Measurements from ENCODE around the gene ADGRL3.

The ADGRL3 gene

DNA sequence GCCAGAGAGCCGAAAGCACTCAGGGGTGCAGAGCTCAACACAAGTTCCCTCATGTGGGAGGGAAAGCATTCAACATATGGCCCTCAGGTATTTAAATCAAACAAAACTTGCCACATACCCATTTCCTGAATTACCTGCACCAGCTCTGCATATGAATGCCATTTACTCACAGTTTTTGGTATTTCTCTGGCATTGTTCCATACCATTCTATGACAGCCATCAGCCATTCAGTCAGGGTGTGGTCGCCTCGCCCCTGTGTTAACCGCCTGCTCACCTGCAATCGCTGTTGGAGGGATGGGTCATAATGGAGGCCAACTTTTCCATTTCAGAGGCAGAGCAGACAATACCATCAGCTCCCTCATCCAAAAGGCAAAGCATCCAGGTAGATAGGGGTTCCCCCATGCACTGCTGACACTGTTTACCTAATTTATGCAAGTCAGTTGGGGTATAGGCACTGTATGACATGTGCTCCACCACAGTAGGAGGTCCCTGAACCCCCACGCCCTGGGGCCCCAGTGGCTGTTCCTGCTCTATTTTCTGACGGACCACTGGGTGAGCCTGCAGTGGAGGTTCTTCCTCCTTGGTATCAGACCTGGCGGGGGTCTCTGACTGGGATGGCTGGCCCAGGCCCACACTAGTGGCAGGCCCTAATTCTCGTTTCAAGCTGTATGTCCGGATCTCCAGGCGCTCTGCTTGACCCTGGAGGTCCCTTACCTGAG, 227.1 kb downstream of the ADGRL3 start:
- Mint-ChIP-seq H3K36me3 (ENCODE audit: insufficient read depth) (no peaks in the 10 kb centered on the region), H3K9me3 (peaks cover 9% of the 10 kb centered on the region), H3K4me1 (no peaks in the 10 kb centered on the region), H3K27ac (ENCODE audit: low read depth) (no peak overlapping the region), H3K27me3 (no peaks in the 10 kb centered on the region), H3K4me3 (no peak overlapping the region)
- DNase-seq (ENCODE audit: low spot score in 2 of 2) (no peak), ATAC-seq (replicated peaks; ENCODE audit: extremely low read depth, poor library complexity, severe bottlenecking) (no peak)

DNA sequence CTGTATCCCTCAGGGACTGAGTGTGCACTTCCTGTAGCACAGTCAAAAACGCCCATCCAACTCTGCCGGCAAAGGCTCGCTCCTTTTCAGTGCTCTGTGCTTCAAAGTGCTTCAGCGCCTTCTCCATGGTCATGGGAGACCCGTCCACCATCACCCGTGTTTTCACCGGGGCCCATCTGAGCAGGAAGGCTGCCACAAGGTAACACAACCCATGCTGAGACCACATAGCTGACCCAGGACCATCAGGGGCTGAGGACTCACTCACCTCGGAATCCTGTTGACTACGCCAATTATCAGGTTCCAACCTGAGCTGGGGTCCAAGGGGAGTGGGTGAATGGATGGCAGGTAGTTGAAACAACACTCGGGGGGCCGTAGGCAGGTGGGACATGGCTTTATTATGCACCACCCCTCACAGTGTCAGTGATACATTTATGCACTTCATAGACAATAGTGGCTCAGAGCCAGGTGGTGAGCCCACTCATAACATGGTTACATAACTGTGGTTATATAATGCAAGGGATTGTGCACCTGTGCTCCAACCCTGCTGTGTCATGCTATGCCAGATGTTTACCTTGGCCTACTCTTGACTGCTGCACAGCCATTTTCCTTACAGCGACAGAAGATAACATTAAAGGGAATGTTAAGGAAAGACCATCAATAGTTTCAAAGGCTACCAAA, 227.8 kb downstream of the ADGRL3 start:
- no peak overlapping the region for H3K4me3 Mint-ChIP-seq

DNA sequence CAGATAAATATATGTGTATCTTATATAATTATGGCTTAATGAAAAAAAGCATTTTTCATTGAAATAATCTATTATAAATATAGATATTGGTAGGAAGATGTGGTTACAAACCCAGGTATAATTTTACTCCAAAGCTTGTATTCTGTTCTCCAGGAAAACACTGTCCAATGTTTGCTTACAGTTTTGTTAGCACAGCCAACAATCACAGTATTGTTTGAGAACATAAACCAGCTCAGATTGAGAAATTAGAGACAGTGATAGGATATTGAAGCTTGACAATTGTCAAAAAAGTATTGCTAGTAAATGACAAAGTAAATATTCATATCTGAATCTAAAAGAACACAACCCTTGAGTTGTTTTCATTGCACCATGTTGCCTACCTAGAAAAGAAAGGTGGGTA, 228.8 kb downstream of the ADGRL3 start:
- Mint-ChIP-seq H3K36me3 (ENCODE audit: insufficient read depth) (no peaks in the 10 kb centered on the region), H3K4me3 (no peak overlapping the region), H3K27me3 (no peaks in the 10 kb centered on the region), H3K9me3 (peaks cover 7% of the 10 kb centered on the region), H3K27ac (ENCODE audit: low read depth) (no peak overlapping the region), H3K4me1 (no peaks in the 10 kb centered on the region)
- ATAC-seq (replicated peaks; ENCODE audit: extremely low read depth, poor library complexity, severe bottlenecking) (no peak), DNase-seq (ENCODE audit: low spot score in 2 of 2) (no peak)

More for the DNA sequence above, 227.8 kb downstream of the ADGRL3 start:
- no peak for ATAC-seq (replicated peaks; ENCODE audit: extremely low read depth, poor library complexity, severe bottlenecking)
- no peaks in the 10 kb centered on the region for H3K36me3 Mint-ChIP-seq (ENCODE audit: insufficient read depth)
- no peaks in the 10 kb centered on the region for H3K27me3 Mint-ChIP-seq
- DNase-seq (ENCODE audit: low spot score in 2 of 2): no peak
- H3K27ac Mint-ChIP-seq (ENCODE audit: low read depth): no peak overlapping the region
- H3K4me1 Mint-ChIP-seq: no peaks in the 10 kb centered on the region
- H3K9me3 Mint-ChIP-seq: peaks cover 9% of the 10 kb centered on the region

DNA sequence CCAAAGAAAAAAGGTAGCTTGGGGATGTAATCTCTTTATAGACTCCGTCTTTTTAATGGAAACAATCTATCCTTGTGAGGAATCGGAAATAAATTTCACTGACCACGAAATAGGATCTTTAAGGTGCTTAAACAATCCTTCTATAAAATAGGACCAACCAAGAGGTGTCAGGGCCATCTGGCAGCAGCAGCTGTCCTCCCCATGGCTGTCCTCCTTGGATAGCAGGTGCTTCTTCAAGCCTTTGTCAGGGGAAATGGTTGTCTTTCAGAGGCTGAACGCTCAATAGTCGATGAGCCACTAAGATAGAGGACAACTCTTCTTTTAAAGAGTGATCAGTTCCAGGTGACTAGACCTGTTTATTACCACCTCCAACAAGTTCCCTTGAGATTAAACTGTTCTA, 231.0 kb downstream of the ADGRL3 start:
- ATAC-seq (replicated peaks; ENCODE audit: extremely low read depth, poor library complexity, severe bottlenecking) (no peak), DNase-seq (ENCODE audit: low spot score in 2 of 2) (no peak)
- Mint-ChIP-seq H3K36me3 (ENCODE audit: insufficient read depth) (no peaks in the 10 kb centered on the region), H3K4me1 (no peaks in the 10 kb centered on the region), H3K27ac (ENCODE audit: low read depth) (no peak overlapping the region), H3K27me3 (no peaks in the 10 kb centered on the region), H3K4me3 (no peak overlapping the region), H3K9me3 (peaks cover 10% of the 10 kb centered on the region)

DNA sequence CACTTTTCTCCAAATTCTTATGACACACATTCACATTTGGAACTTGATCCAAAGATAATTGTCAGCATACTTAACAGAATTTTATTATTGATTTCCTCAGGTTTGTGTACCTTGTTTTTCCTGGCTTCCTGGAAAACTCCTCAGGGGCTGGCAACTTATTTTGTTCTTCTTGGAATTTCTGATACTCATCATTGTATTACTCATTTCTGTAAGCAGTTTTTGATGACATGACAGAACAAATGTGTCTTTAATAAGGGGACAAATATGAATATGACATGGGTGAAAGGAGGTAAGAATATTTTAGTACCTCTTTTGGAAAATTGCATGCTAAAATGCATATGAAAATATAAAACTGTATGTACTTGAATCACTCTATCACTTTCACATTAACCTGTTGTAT, 237.8 kb downstream of the ADGRL3 start:
- no peak overlapping the region for H3K4me3 Mint-ChIP-seq
- no peaks in the 10 kb centered on the region for H3K36me3 Mint-ChIP-seq (ENCODE audit: insufficient read depth)
- no peak for DNase-seq (ENCODE audit: low spot score in 2 of 2)
- H3K27me3 Mint-ChIP-seq: no peaks in the 10 kb centered on the region
- H3K27ac Mint-ChIP-seq (ENCODE audit: low read depth): no peak overlapping the region
- H3K4me1 Mint-ChIP-seq: no peaks in the 10 kb centered on the region
- ATAC-seq (replicated peaks; ENCODE audit: extremely low read depth, poor library complexity, severe bottlenecking): no peak
- peaks cover 30% of the 10 kb centered on the region for H3K9me3 Mint-ChIP-seq

DNA sequence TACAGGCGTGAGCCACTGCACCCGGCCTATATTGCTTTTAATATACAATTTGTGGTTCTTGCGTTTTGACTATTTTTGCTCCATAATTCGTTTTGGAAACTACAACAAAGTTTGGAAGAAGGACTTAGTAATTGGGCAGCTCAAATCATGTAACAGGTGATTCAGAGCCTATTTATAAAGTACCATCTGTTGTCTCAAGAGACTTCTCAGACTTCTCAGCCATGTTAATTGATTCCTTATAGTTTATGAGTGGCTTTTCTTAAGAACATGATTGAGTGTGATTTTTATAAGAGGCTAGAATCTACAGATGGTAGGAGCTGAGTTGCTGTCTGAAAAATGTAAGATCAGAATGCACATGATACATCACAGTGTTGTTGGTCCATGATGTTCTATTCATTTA, 240.2 kb downstream of the ADGRL3 start:
- Mint-ChIP-seq H3K4me3 (no peak overlapping the region), H3K36me3 (ENCODE audit: insufficient read depth) (no peaks in the 10 kb centered on the region), H3K27ac (ENCODE audit: low read depth) (no peak overlapping the region), H3K4me1 (no peaks in the 10 kb centered on the region), H3K27me3 (no peaks in the 10 kb centered on the region), H3K9me3 (peaks cover 25% of the 10 kb centered on the region)
- no peak for DNase-seq (ENCODE audit: low spot score in 2 of 2)
- ATAC-seq (replicated peaks; ENCODE audit: extremely low read depth, poor library complexity, severe bottlenecking): no peak

DNA sequence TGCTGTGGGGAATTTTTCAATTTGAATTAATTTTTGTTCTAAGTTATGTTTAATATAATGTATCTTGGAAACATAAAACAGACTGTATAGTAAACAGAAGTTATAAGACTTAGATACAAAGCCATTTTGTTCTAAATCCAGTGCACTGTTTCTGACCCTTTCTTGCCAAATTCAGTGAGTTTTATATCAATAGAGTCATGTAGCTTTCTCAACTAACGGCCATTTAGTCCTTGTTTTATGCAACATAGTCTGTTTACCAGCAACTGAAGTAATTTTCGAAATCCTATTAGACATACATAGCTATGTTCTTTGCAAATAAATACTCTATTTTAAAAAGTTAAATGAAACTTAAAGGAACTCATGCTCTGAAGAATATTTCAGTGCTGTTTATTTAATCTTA, 242.8 kb downstream of the ADGRL3 start:
- peaks cover 36% of the 10 kb centered on the region for H3K9me3 Mint-ChIP-seq
- no peaks in the 10 kb centered on the region for H3K36me3 Mint-ChIP-seq (ENCODE audit: insufficient read depth)
- no peaks in the 10 kb centered on the region for H3K4me1 Mint-ChIP-seq
- no peaks in the 10 kb centered on the region for H3K27me3 Mint-ChIP-seq
- H3K4me3 Mint-ChIP-seq: no peak overlapping the region
- H3K27ac Mint-ChIP-seq (ENCODE audit: low read depth): no peak overlapping the region
- DNase-seq (ENCODE audit: low spot score in 2 of 2) (no peak), ATAC-seq (replicated peaks; ENCODE audit: extremely low read depth, poor library complexity, severe bottlenecking) (no peak)

DNA sequence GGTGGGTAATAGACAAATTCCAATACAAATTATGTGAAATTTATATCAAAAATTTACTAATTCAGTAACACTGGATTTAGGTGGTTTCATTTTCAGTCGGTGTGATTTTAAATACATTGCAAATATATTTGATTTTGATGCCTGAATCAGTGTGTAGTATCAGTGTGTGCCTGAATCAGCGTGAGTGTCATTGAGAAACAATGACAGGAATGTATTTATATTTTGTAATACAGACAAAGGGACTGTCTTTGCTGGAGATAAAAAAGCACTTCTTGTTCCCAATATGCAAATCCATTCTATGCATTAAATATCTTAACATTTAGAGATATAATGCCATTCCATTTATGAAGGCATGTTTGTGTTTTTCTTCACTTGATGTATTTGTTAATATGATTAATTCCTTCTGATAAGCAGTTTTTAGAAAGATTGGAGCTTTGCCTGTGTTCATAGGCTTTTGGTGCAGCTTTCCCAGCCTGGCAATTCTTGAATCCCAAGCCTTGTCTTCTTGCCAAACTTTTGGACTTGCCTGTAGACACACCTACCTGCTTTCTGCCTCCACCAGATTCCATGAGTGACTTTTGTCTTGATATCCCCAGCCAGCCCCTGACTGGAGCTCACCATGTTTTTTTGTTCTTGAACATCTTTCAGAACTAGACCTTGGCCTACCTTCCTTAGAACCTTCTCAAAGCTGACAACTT, 243.8 kb downstream of the ADGRL3 start:
- DNase-seq (ENCODE audit: low spot score in 2 of 2): no peak
- ATAC-seq (replicated peaks; ENCODE audit: extremely low read depth, poor library complexity, severe bottlenecking): no peak
- no peaks in the 10 kb centered on the region for H3K4me1 Mint-ChIP-seq
- H3K27ac Mint-ChIP-seq (ENCODE audit: low read depth): no peak overlapping the region
- peaks cover 38% of the 10 kb centered on the region for H3K9me3 Mint-ChIP-seq
- H3K27me3 Mint-ChIP-seq: no peaks in the 10 kb centered on the region
- no peak overlapping the region for H3K4me3 Mint-ChIP-seq
- H3K36me3 Mint-ChIP-seq (ENCODE audit: insufficient read depth): no peaks in the 10 kb centered on the region

DNA sequence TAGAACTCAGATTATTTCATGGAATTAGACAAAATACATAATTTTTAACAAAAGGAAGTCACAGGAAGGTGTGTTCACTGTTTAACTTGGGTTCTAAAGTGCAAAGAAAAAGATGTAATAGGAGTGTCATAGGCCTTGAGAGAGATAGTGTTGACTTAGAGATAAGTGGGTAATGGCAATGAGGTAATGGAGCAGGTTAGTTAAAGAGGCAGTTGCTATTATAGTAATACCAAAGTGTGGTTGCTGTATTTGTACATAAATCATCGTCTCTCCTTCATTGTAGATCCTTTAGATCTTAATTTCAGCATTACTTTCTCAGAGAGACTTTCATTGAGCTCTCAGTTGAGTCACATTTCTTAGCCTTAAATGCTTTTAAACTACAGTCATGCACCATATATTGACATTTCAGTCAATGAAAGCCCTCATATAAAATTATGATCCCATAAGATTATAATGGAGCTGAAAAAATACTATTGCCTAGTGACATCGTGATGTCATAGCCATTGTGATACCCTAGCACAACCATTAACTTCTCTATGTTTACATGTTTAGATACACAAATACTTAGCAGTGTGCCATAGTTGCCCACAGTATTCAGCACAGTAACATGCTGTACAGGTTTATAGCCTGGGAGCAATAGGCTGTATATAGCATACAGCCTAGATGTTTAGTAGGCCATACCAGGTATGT, 245.4 kb downstream of the ADGRL3 start:
- H3K27me3 Mint-ChIP-seq: no peaks in the 10 kb centered on the region
- H3K27ac Mint-ChIP-seq (ENCODE audit: low read depth): no peak overlapping the region
- DNase-seq (ENCODE audit: low spot score in 2 of 2): no peak
- H3K4me1 Mint-ChIP-seq: no peaks in the 10 kb centered on the region
- no peak for ATAC-seq (replicated peaks; ENCODE audit: extremely low read depth, poor library complexity, severe bottlenecking)
- H3K36me3 Mint-ChIP-seq (ENCODE audit: insufficient read depth): no peaks in the 10 kb centered on the region
- H3K4me3 Mint-ChIP-seq: no peak overlapping the region
- H3K9me3 Mint-ChIP-seq: peaks cover 33% of the 10 kb centered on the region

DNA sequence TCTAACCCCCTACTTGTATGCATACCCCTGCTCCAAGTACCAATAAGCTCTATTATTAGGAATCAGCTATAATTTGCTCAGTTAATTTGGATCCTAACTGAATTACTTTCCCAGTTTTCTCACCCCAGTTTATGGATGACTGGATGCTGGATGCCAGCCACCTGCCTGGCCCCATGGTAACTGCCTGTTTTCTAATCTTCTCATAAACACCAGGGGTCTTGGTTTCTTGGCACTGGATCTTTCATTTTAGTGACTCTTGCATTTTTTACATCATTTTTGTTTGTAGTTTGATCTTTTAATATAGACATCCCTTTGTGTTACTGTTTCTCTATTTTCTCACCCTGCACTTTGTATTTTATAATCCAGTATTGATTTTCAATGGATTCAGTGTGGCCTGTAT, 246.8 kb downstream of the ADGRL3 start:
- ATAC-seq (replicated peaks; ENCODE audit: extremely low read depth, poor library complexity, severe bottlenecking): no peak

DNA sequence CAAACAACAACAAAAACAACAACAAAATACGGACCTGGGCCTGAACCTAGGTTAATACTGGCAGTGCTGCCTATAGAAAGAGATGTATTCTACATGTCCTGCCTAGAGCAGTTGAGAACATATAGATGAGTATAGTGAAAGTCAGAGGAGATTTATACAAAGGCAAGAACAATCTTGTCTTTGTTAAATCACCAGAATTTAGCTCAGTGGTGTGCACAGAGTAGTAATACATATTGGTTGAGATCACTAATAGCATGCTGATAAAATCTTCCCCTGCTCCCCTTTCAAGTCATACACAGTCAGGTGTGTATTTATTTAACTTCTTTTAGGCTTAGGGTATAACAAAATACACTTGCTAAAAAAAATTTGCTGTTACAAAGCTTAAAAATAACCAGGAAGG, 247.8 kb downstream of the ADGRL3 start:
- no peak overlapping the region for H3K4me3 Mint-ChIP-seq
- no peaks in the 10 kb centered on the region for H3K36me3 Mint-ChIP-seq (ENCODE audit: insufficient read depth)
- peaks cover 24% of the 10 kb centered on the region for H3K9me3 Mint-ChIP-seq
- DNase-seq (ENCODE audit: low spot score in 2 of 2): no peak
- H3K4me1 Mint-ChIP-seq: no peaks in the 10 kb centered on the region
- ATAC-seq (replicated peaks; ENCODE audit: extremely low read depth, poor library complexity, severe bottlenecking): no peak
- no peak overlapping the region for H3K27ac Mint-ChIP-seq (ENCODE audit: low read depth)
- H3K27me3 Mint-ChIP-seq: no peaks in the 10 kb centered on the region

More for the DNA sequence above, 246.8 kb downstream of the ADGRL3 start:
- Mint-ChIP-seq H3K27me3 (no peaks in the 10 kb centered on the region), H3K36me3 (ENCODE audit: insufficient read depth) (no peaks in the 10 kb centered on the region), H3K27ac (ENCODE audit: low read depth) (no peak overlapping the region), H3K4me3 (no peak overlapping the region), H3K4me1 (no peaks in the 10 kb centered on the region), H3K9me3 (peaks cover 25% of the 10 kb centered on the region)
- DNase-seq (ENCODE audit: low spot score in 2 of 2): no peak

DNA sequence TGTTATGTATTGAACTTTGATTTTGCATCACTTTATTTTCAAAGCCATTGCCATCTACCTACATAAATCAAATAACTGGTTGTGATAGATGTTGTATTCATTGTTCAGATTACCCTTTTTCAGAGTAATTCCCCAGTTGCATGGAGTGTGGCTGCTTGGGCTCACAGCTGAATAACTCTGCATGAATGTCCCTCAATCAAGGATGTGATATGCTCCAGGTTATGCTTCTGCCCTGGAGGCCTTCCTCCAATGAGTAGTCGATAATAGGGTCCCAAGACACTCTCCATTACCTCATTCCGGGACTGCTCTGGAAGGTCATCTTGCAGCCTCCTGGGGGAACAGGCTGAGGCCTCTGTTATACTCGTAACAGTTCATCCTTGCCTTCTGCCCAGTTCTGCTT, 251.8 kb downstream of the ADGRL3 start:
- Mint-ChIP-seq H3K4me3 (no peak overlapping the region), H3K9me3 (peaks cover 11% of the 10 kb centered on the region), H3K4me1 (no peaks in the 10 kb centered on the region), H3K27me3 (no peaks in the 10 kb centered on the region), H3K36me3 (ENCODE audit: insufficient read depth) (no peaks in the 10 kb centered on the region), H3K27ac (ENCODE audit: low read depth) (no peak overlapping the region)
- no peak for DNase-seq (ENCODE audit: low spot score in 2 of 2)
- ATAC-seq (replicated peaks; ENCODE audit: extremely low read depth, poor library complexity, severe bottlenecking): no peak
